Keratinocyte (primary cell): ENCODE measurements around the gene CYSLTR1. TPM values are rescaled to one million over a fixed set of nuclear protein-coding genes. Genes with fewer than 3 reads are reported as not detected.

Experiments used
- DNase-seq: peaks from one replicate; pipeline ENCODE4 v3.0.0-alpha.2; 2011; ENCODE audit warnings: low read depth, missing footprints, low spot score
- FAIRE-seq: peaks from 2 replicates; lab custom pipeline; 2011; peaks lifted over from hg19 to GRCh38; lab: Jason Lieb, UNC
- H2AFZ ChIP-seq: 2 replicates; pipeline ENCODE4 v1.6.0; 2012; ENCODE audit warnings: low read length, control low read depth, inconsistent platforms; ENCODE audit not compliant: control insufficient read depth
- H3K27ac ChIP-seq: 2 replicates; pipeline ENCODE4 v1.5.1; 2011; ENCODE audit warnings: low read length; ENCODE audit not compliant: control insufficient read depth, insufficient read depth
- H3K27me3 ChIP-seq: 3 replicates; pipeline ENCODE4 v1.6.0; 2011; ENCODE audit warnings: low read length; ENCODE audit not compliant: control insufficient read depth, insufficient read depth; ENCODE audit errors: extremely low read depth
- H3K36me3 ChIP-seq, 2 experiments: 2 replicates in 1 of 2; 3 replicates in 1 of 2; pipeline ENCODE4 v1.5.1; 2011; ENCODE audit warnings: low read length in 2 of 2, mild to moderate bottlenecking in 1 of 2; ENCODE audit not compliant: control insufficient read depth in 2 of 2, insufficient read depth in 2 of 2; ENCODE audit errors: extremely low read depth in 1 of 2
- H3K4me1 ChIP-seq: 3 replicates; pipeline ENCODE4 v1.5.1; 2011; ENCODE audit warnings: low read length; ENCODE audit not compliant: control insufficient read depth, insufficient read depth; ENCODE audit errors: extremely low read depth
- H3K4me2 ChIP-seq: 3 replicates; pipeline ENCODE4 v1.6.0; 2011; ENCODE audit warnings: low read depth, low read length; ENCODE audit not compliant: control insufficient read depth, insufficient read depth; ENCODE audit errors: extremely low read depth
- H3K4me3 ChIP-seq, 3 experiments: fragments of 200-600 bp in 1 of 3; sonication (generic) in 1 of 3; 2 replicates in 2 of 3; 3 replicates in 1 of 3; pipeline ENCODE4 v1.5.1; 2011 to 2016; ENCODE audit warnings: low read length in 3 of 3, mild to moderate bottlenecking in 3 of 3, control low read depth in 2 of 3, inconsistent platforms in 1 of 3, low read depth in 1 of 3, mixed read lengths in 1 of 3, mixed run types in 1 of 3, moderate library complexity in 1 of 3; ENCODE audit not compliant: control insufficient read depth in 2 of 3, insufficient read depth in 2 of 3; ENCODE audit errors: extremely low read depth in 1 of 3
- H3K79me2 ChIP-seq: 2 replicates; pipeline ENCODE4 v1.6.0; 2012; ENCODE audit warnings: low read length; ENCODE audit not compliant: control insufficient read depth, insufficient read depth
- H3K9ac ChIP-seq: 3 replicates; pipeline ENCODE4 v1.6.0; 2011; ENCODE audit warnings: low read length; ENCODE audit not compliant: control insufficient read depth, insufficient read depth; ENCODE audit errors: extremely low read depth
- H3K9me1 ChIP-seq: 3 replicates; pipeline ENCODE4 v1.6.0; 2011; ENCODE audit warnings: low read length; ENCODE audit not compliant: control insufficient read depth, insufficient read depth; ENCODE audit errors: extremely low read depth
- H3K9me3 ChIP-seq: 2 replicates; pipeline ENCODE4 v1.5.1; 2012; ENCODE audit warnings: low read depth, low read length; ENCODE audit not compliant: control insufficient read depth
- H4K20me1 ChIP-seq: 3 replicates; pipeline ENCODE4 v1.6.0; 2011; ENCODE audit warnings: low read length; ENCODE audit not compliant: control insufficient read depth, insufficient read depth; ENCODE audit errors: extremely low read depth
- EZH2 ChIP-seq: IDR thresholded peaks from one replicate; pipeline ENCODE4 v1.6.1; 2012; ENCODE audit warnings: inconsistent platforms, mild to moderate bottlenecking, low read length, moderate library complexity
- dilution Hi-C: fragments of 300-500 bp; cut with MboI; formaldehyde crosslinking; loops from one replicate; pipeline ENCODE4 v1.7.0; 2020; ENCODE audit warnings: low sequenced_read_pairs; ENCODE audit not compliant: extremely low pct_ligation_motif_present
- polyA plus RNA-seq, 5 experiments: library from polyadenylated mRNA; depleted of rRNA in 3 of 5; stranded (reverse) in 3 of 5; stranded (forward) in 1 of 5; unstranded in 1 of 5; fragments of >200 nt; gene quantifications; 1 replicate in 1 of 5; 2 replicates in 3 of 5; 3 replicates in 1 of 5; pipeline versions ENCODE4 v1.2.1 to v1.2.3, GENCODE V29; 2011 to 2012; ENCODE audit warnings: missing spikeins in 2 of 5, low read depth in 1 of 5, low replicate concordance in 1 of 5
- TF ChIP-seq, protein P1 (sequence below), 3 experiments: IDR thresholded peaks in 1 of 3; conservative IDR thresholded peaks in 1 of 3; optimal IDR thresholded peaks in 1 of 3; 2 replicates in 2 of 3; 3 replicates in 1 of 3; pipeline versions ENCODE3 to v1.5.1; 2011; ENCODE audit warnings: low read length in 3 of 3, mild to moderate bottlenecking in 3 of 3, moderate library complexity in 2 of 3, control low read depth in 1 of 3, inconsistent platforms in 1 of 3; ENCODE audit not compliant: insufficient read depth in 2 of 3; ENCODE audit errors: extremely low read depth in 1 of 3

Gene CYSLTR1
- polyA plus RNA-seq, 1 donor (not counting 4 experiments of a cell fraction or from before 2014, with no cell fraction given): not detected

DNA sequence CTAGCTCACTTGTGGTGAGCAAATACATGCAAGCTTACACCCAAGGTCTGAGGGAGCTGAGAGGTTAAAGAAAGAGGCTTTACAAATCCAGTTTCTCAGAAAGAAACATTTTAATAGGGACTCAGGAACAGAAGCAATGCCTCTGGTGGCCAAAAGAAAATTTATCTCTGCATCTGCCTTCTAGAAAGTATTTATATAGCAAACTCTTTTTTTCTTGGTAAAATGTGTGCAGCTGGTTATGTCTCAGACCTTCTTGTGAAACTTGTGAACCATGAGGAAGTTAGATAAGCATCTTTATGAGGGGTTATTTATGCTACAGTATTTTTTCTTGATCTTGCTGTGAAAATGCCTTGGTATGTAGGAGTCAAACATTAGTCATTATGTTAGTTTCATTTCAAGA lies 48.5 kb upstream of the CYSLTR1 start:
- dilution Hi-C loops: no loop called here
- Histone ChIP-seq H3K9ac (no peak overlapping the region), H3K36me3 (no peaks in the 10 kb centered on the region), H3K9me3 (no peaks in the 10 kb centered on the region), H4K20me1 (no peaks in the 10 kb centered on the region), H3K79me2 (no peaks in the 10 kb centered on the region), H3K9me1 (no peaks in the 10 kb centered on the region), H3K27me3 (no peaks in the 10 kb centered on the region), H3K4me1 (peaks cover 13% of the 10 kb centered on the region), H3K4me2 (no peak overlapping the region), H2AFZ (peak overlapping the region; percentile 59), H3K4me3 (no peak overlapping the region), H3K27ac (peak overlapping the region; percentile 8)
- TF ChIP-seq, protein P1, sequence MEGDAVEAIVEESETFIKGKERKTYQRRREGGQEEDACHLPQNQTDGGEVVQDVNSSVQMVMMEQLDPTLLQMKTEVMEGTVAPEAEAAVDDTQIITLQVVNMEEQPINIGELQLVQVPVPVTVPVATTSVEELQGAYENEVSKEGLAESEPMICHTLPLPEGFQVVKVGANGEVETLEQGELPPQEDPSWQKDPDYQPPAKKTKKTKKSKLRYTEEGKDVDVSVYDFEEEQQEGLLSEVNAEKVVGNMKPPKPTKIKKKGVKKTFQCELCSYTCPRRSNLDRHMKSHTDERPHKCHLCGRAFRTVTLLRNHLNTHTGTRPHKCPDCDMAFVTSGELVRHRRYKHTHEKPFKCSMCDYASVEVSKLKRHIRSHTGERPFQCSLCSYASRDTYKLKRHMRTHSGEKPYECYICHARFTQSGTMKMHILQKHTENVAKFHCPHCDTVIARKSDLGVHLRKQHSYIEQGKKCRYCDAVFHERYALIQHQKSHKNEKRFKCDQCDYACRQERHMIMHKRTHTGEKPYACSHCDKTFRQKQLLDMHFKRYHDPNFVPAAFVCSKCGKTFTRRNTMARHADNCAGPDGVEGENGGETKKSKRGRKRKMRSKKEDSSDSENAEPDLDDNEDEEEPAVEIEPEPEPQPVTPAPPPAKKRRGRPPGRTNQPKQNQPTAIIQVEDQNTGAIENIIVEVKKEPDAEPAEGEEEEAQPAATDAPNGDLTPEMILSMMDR (optimal IDR thresholded peaks at IDR 0.05 in 1 of 3, IDR thresholded peaks at IDR 0.05 in 1 of 3, conservative IDR thresholded peaks at IDR 0.05 in 1 of 3; ENCODE audit: extremely low read depth in 1 of 3, insufficient read depth in 2 of 3, low read length in 3 of 3): peak in 1 of 3 experiments; percentile 29
- no peak for TF ChIP-seq EZH2
- DNase-seq (peak; percentile 23), FAIRE-seq (no peak)

DNA sequence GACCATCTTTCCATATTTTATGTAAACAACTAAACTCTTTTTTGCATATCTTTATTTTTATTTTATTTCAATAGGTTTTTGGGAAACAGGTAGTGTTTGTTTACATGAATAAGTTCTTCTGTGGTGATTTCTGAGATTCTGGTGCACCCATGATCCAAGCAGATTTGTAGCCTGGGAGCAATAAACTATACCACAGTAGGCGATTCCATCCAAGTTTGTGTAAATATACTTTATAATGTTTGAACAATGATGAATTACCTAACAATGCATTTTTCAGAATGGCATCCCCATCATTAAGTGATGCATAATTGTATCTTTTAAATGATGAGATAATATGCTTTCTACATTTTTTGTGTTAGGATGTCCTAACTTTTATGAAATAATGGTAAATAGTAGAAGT lies 39.2 kb upstream of the CYSLTR1 start:
- Histone ChIP-seq H3K27me3 (no peaks in the 10 kb centered on the region), H2AFZ (no peak overlapping the region), H3K9ac (no peak overlapping the region), H4K20me1 (no peaks in the 10 kb centered on the region), H3K36me3 (no peaks in the 10 kb centered on the region), H3K9me3 (no peaks in the 10 kb centered on the region), H3K27ac (no peak overlapping the region), H3K9me1 (no peaks in the 10 kb centered on the region), H3K4me2 (no peak overlapping the region), H3K79me2 (no peaks in the 10 kb centered on the region), H3K4me1 (no peaks in the 10 kb centered on the region), H3K4me3 (no peak overlapping the region)
- TF ChIP-seq, protein P1 (optimal IDR thresholded peaks at IDR 0.05 in 1 of 3, IDR thresholded peaks at IDR 0.05 in 1 of 3, conservative IDR thresholded peaks at IDR 0.05 in 1 of 3; ENCODE audit: extremely low read depth in 1 of 3, insufficient read depth in 2 of 3, low read length in 3 of 3): no peak
- no peak for TF ChIP-seq EZH2
- dilution Hi-C loops: no loop called here
- DNase-seq (no peak), FAIRE-seq (no peak)
